Endothelial cell of umbilical vein (primary cell): ENCODE data around the gene TDRD7. TPM values are rescaled to one million over a fixed set of nuclear protein-coding genes. Genes with fewer than 3 reads are reported as not detected.

Source experiments
- BruUV-seq: library from RNA; stranded (reverse); fragments of 400-500 nt; replicated peaks from 2 replicates; lab custom pipeline; 2021; lab: Mats Ljungman, UMichigan
- CTCF ChIA-PET: fragments of 300-600, 350-600 bp; sonication (Branson Sonifier 250); formaldehyde crosslinking; loops from one replicate; lab custom pipeline; 2021; ENCODE audit warnings: antibody characterized with exemption, inconsistent platforms; lab: Charles Lee
- POLR2A ChIA-PET: fragments of 300-600, 350-600 bp; sonication (Branson Sonifier 250); formaldehyde crosslinking; loops from one replicate; lab custom pipeline; 2021; ENCODE audit warnings: antibody characterized with exemption, inconsistent platforms; lab: Charles Lee
- DNase-seq: peaks from one replicate; pipeline ENCODE4 v3.0.0-alpha.2; 2011; ENCODE audit warnings: low read depth, low spot score
- FAIRE-seq: peaks from 2 replicates; lab custom pipeline; 2011; peaks lifted over from hg19 to GRCh38; lab: Jason Lieb, UNC
- H2AFZ ChIP-seq: 2 replicates; pipeline ENCODE4 v1.6.0; 2012; ENCODE audit warnings: low read depth, low read length, control low read depth, inconsistent platforms
- H3K27ac ChIP-seq: 2 replicates; pipeline ENCODE4 v1.5.1; 2011; ENCODE audit warnings: low read depth, mild to moderate bottlenecking, control low read depth, low read length, moderate library complexity; ENCODE audit not compliant: insufficient read depth
- H3K27me3 ChIP-seq, 2 experiments: 2 replicates each; pipeline versions ENCODE4 v1.6.0 to v1.6.1; 2011; ENCODE audit warnings: low read length in 2 of 2, mixed read lengths in 1 of 2; ENCODE audit not compliant: control insufficient read depth in 2 of 2, insufficient read depth in 2 of 2
- H3K36me3 ChIP-seq, 2 experiments: 2 replicates in 1 of 2; 3 replicates in 1 of 2; pipeline ENCODE4 v1.5.1; 2011; ENCODE audit warnings: low read length in 2 of 2, mild to moderate bottlenecking in 1 of 2, moderate library complexity in 1 of 2; ENCODE audit not compliant: control insufficient read depth in 2 of 2, insufficient read depth in 2 of 2; ENCODE audit errors: extremely low read depth in 1 of 2
- H3K4me1 ChIP-seq: 3 replicates; pipeline ENCODE4 v1.5.1; 2011; ENCODE audit warnings: mild to moderate bottlenecking, low read length; ENCODE audit not compliant: control insufficient read depth, insufficient read depth; ENCODE audit errors: extremely low read depth
- H3K4me2 ChIP-seq: 2 replicates; pipeline ENCODE4 v1.6.1; 2011; ENCODE audit warnings: low read length, control low read depth, mixed read lengths; ENCODE audit not compliant: insufficient read depth
- H3K4me3 ChIP-seq, 3 experiments: fragments of 200-600 bp in 1 of 3; sonication (generic), shearing (Covaris generic) in 1 of 3; replicated peaks in 1 of 3; 2 replicates each; pipeline ENCODE4 v1.5.1; 2011 to 2016; ENCODE audit warnings: control low read depth in 3 of 3, low read length in 3 of 3, mild to moderate bottlenecking in 2 of 3, inconsistent platforms in 1 of 3, low read depth in 1 of 3, moderate library complexity in 1 of 3; ENCODE audit not compliant: insufficient read depth in 1 of 3
- H3K79me2 ChIP-seq: 2 replicates; pipeline ENCODE4 v1.6.0; 2012; ENCODE audit warnings: low read length, inconsistent platforms; ENCODE audit not compliant: control insufficient read depth, insufficient read depth
- H3K9ac ChIP-seq: replicated peaks from 2 replicates; pipeline ENCODE3; 2011; ENCODE audit warnings: low read length, control low read depth; ENCODE audit not compliant: insufficient read depth; ENCODE audit errors: extremely low read depth
- H3K9me1 ChIP-seq: replicated peaks from 3 replicates; pipeline ENCODE4 v1.6.0; 2011; ENCODE audit warnings: mild to moderate bottlenecking, low read length; ENCODE audit not compliant: control insufficient read depth, insufficient read depth; ENCODE audit errors: extremely low read depth
- H3K9me3 ChIP-seq: replicated peaks from 2 replicates; pipeline ENCODE4 v1.5.1; 2012; ENCODE audit warnings: low read length, inconsistent platforms; ENCODE audit not compliant: control insufficient read depth, insufficient read depth
- H4K20me1 ChIP-seq: replicated peaks from 2 replicates; pipeline ENCODE3; 2011; ENCODE audit warnings: mild to moderate bottlenecking, low read length; ENCODE audit not compliant: control insufficient read depth, insufficient read depth; ENCODE audit errors: extremely low read depth
- EZH2 ChIP-seq: IDR thresholded peaks from 2 replicates; pipeline ENCODE4 v1.6.1; 2012; ENCODE audit warnings: borderline replicate concordance, low read depth, mild to moderate bottlenecking, moderate library complexity, low read length, inconsistent platforms; ENCODE audit not compliant: severe bottlenecking
- FOS ChIP-seq: IDR thresholded peaks from 2 replicates; pipeline ENCODE4 v1.6.1; 2011; ENCODE audit warnings: mild to moderate bottlenecking, low read length, moderate library complexity, borderline replicate concordance; ENCODE audit not compliant: insufficient read depth
- GATA2 ChIP-seq: IDR thresholded peaks from 2 replicates; pipeline ENCODE4 v1.7.0; 2011; ENCODE audit warnings: low read depth, mild to moderate bottlenecking, moderate library complexity, mixed read lengths, low read length; ENCODE audit not compliant: insufficient read length, insufficient read depth
- JUN ChIP-seq: IDR thresholded peaks from 2 replicates; pipeline ENCODE4 v1.6.1; 2011; ENCODE audit warnings: borderline replicate concordance, low read depth; ENCODE audit not compliant: insufficient read length, insufficient read depth
- MYC ChIP-seq: IDR thresholded peaks from one replicate; pipeline ENCODE4 v1.6.1; 2011; ENCODE audit warnings: mild to moderate bottlenecking, low read depth, low read length
- POLR2A ChIP-seq: IDR thresholded peaks from 2 replicates; pipeline ENCODE4 v1.6.1; 2012; ENCODE audit warnings: low read depth, mild to moderate bottlenecking, control low read depth, low read length
- POLR2AphosphoS5 ChIP-seq: IDR thresholded peaks from 2 replicates; pipeline ENCODE4 v1.6.1; 2012; ENCODE audit warnings: low read depth, mild to moderate bottlenecking, control low read depth, low read length, moderate library complexity; ENCODE audit not compliant: insufficient read depth
- dilution Hi-C: fragments of 300-500 bp; cut with MboI; formaldehyde crosslinking; loops from one replicate; pipeline ENCODE4 v1.15.0; 2019; ENCODE audit warnings: low sequenced_read_pairs; ENCODE audit not compliant: extremely low pct_ligation_motif_present
- intact Hi-C: fragments of 100-400 bp; cut with micrococcal nuclease; formaldehyde crosslinking; loops from one replicate; pipeline ENCODE4 v1.10.0; 2022
- polyA plus RNA-seq, 4 experiments: library from polyadenylated mRNA; depleted of rRNA in 3 of 4; stranded (reverse) in 3 of 4; unstranded in 1 of 4; fragments of >200 nt; gene quantifications; 2 replicates each; pipeline versions ENCODE4 v1.2.1 to v1.2.3, GENCODE V29; 2011 to 2012; ENCODE audit warnings: missing spikeins in 1 of 4
- total RNA-seq: library from RNA; stranded (reverse); gene quantifications from 2 replicates; pipeline ENCODE4 v1.2.3, GENCODE V29; 2021
- TF ChIP-seq, protein P1 (sequence below): IDR thresholded peaks from 2 replicates; pipeline ENCODE4 v1.6.1; 2011; ENCODE audit not compliant: insufficient read depth, insufficient read length

The TDRD7 gene
- total and polyA plus RNA-seq, 2 donors (not counting 3 experiments of a cell fraction or from before 2014, with no cell fraction given) = 4.9 to 11.5 TPM

DNA sequence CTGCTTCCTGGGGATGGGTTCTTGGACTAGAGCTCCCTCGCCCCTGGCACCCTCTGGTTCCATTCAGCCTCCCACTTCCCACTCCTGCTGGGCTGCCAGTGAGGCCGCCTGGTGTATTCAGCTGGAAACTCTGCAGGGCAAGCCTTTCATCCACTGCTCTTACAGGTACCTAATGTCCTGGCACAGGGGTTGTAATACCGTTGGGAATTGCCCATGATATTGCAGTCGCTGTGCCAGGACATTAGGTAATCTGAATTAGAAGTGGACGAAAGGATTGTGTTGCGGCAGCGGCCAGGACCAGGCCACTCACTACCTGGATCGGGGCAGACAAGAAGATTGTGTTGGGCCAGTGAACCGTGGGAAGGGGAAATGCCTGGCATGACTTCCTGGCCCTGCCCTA, 102.6 kb downstream of the TDRD7 start:
- Histone ChIP-seq H3K79me2 (no peaks in the 10 kb centered on the region), H3K9me3 (no peaks in the 10 kb centered on the region), H3K27me3 (no peaks in the 10 kb centered on the region), H3K9me1 (no peaks in the 10 kb centered on the region), H3K4me2 (no peak overlapping the region), H2AFZ (no peak overlapping the region), H3K36me3 (no peaks in the 10 kb centered on the region), H3K27ac (no peak overlapping the region), H3K4me3 (no peak overlapping the region), H3K4me1 (peaks cover 28% of the 10 kb centered on the region), H3K9ac (no peak overlapping the region), H4K20me1 (no peaks in the 10 kb centered on the region)
- FAIRE-seq (no peak), DNase-seq (peak; percentile 49)
- CTCF ChIA-PET = interaction anchor here (1.9 kb wide), 1 partner anchor 84 kb away, joined by 5 read pairs; no protein-coding TSS in a partner anchor
- POLR2A ChIA-PET = no interaction called here
- dilution Hi-C loops = no loop called here
- no peak for TF ChIP-seq GATA2
- no peak for TF ChIP-seq POLR2A
- TF ChIP-seq POLR2AphosphoS5 = no peak
- TF ChIP-seq EZH2 = no peak
- TF ChIP-seq JUN = no peak
- no peak for TF ChIP-seq MYC
- intact Hi-C loops = no loop called here
- BruUV-seq = no TSS peak

DNA sequence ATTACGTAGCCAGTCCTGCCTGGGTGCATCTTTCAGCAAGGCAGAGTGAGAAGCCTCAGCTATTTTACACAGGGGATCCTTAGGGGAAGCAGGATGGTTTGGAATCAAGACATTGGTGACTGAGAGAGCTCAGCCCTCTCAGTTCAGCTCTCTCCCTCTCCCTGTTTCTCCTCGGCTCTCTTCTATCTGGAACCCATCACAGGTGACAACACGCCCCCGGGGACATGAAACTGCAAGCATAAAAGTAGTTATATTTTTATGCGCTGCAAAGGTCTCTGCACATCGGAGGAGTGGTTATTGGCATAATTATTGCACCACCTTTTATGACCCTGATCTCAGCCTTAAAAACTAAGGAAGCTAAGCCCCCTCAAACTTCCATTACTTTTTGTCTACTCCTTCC, 103.8 kb downstream of the TDRD7 start:
- Histone ChIP-seq H4K20me1 (no peaks in the 10 kb centered on the region), H3K36me3 (no peaks in the 10 kb centered on the region), H3K27ac (no peak overlapping the region), H3K4me3 (no peak overlapping the region), H3K4me2 (no peak overlapping the region), H3K4me1 (peaks cover 28% of the 10 kb centered on the region), H3K9me1 (no peaks in the 10 kb centered on the region), H3K9me3 (no peaks in the 10 kb centered on the region), H3K9ac (no peak overlapping the region), H3K27me3 (no peaks in the 10 kb centered on the region), H3K79me2 (no peaks in the 10 kb centered on the region), H2AFZ (no peak overlapping the region)
- DNase-seq = no peak
- ChIA-PET CTCF (interaction anchor here (1.9 kb wide), 1 partner anchor 83 kb away, joined by 5 read pairs; no protein-coding TSS in a partner anchor), POLR2A (no interaction called here)
- intact Hi-C loops (no loop called here), dilution Hi-C loops (no loop called here)
- TF ChIP-seq, protein P1, sequence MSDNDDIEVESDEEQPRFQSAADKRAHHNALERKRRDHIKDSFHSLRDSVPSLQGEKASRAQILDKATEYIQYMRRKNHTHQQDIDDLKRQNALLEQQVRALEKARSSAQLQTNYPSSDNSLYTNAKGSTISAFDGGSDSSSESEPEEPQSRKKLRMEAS = no peak
- TF ChIP-seq EZH2 (no peak), POLR2AphosphoS5 (no peak), FOS (no peak), GATA2 (no peak), JUN (no peak), MYC (no peak)
- BruUV-seq = no TSS peak
- no peak for FAIRE-seq
